Stimulated activated CD8-positive, alpha-beta memory T cell treated with anti-CD3 and anti-CD28 coated beads, Interleukin-12 subunit alpha, Interleukin-12 subunit beta, amount 100 ng/mL, for 24 hours (primary cell): ENCODE measurements around the gene NUMA1.

Experiments
- DNase-seq: peaks from one replicate; pipeline ENCODE4 v3.0.0-alpha.2; 2020; ENCODE audit errors: extremely low read depth

The NUMA1 gene

GRCh38 chr11:72080326-72081183 lies at the start of gene NUMA1, which contains the start of gene LRRC51:
NUMA1 (minus strand) TSS chr11:72080542; CDS start chr11:72035943, 44,599 bp downstream.
LRRC51 (plus strand) TSS chr11:72080850; CDS start chr11:72089084, 8,234 bp downstream.
- peak; percentile 97 for DNase-seq

- DNase-seq = no peak
Measured at GRCh38 chr11:72129381-72129780, 49.0 kb upstream of the NUMA1 start.

- DNase-seq = no peak
Measured at GRCh38 chr11:72127923-72128322, 47.6 kb upstream of the NUMA1 start.

GRCh38 chr11:72125956-72126355 lies 45.6 kb upstream of the NUMA1 start:
- no peak for DNase-seq

- DNase-seq = no peak
Measured at GRCh38 chr11:72124046-72124445, 43.7 kb upstream of the NUMA1 start.

GRCh38 chr11:72123117-72123653 lies 42.8 kb upstream of the NUMA1 start:
- no peak for DNase-seq

- DNase-seq = no peak
Measured at GRCh38 chr11:72122607-72123006, 42.3 kb upstream of the NUMA1 start.

- no peak for DNase-seq
Measured at GRCh38 chr11:72120930-72121329, 40.6 kb upstream of the NUMA1 start.

- DNase-seq = no peak
Measured at GRCh38 chr11:72119198-72119597, 38.9 kb upstream of the NUMA1 start.

GRCh38 chr11:72116019-72116755 lies 35.8 kb upstream of the NUMA1 start:
- no peak for DNase-seq

- DNase-seq = no peak
Measured at GRCh38 chr11:72114570-72114969, 34.2 kb upstream of the NUMA1 start.

GRCh38 chr11:72112978-72113808 lies 32.9 kb upstream of the NUMA1 start:
- DNase-seq = no peak

GRCh38 chr11:72112143-72112977 lies 32.0 kb upstream of the NUMA1 start, which contains the start of gene ANAPC15:
ANAPC15 (minus strand) TSS chr11:72112695; CDS start chr11:72111276, 1,419 bp downstream.
- peak; percentile 98 for DNase-seq

GRCh38 chr11:72111300-72112142 lies 31.2 kb upstream of the NUMA1 start:
- no peak for DNase-seq

GRCh38 chr11:72105888-72106287 lies 25.5 kb upstream of the NUMA1 start, which contains the start of gene TOMT:
TOMT (plus strand) TSS chr11:72105924; CDS start chr11:72105952, 28 bp downstream.
- DNase-seq = no peak

GRCh38 chr11:72103754-72104167 lies 23.4 kb upstream of the NUMA1 start:
- DNase-seq = no peak

- peak; percentile 98 for DNase-seq
Measured at GRCh38 chr11:72102946-72103753, 22.8 kb upstream of the NUMA1 start, which contains the start of gene LAMTOR1. LAMTOR1 (minus strand) TSS chr11:72103297; CDS start chr11:72103224, 73 bp downstream.

GRCh38 chr11:72102631-72102945 lies 22.2 kb upstream of the NUMA1 start:
- no peak for DNase-seq

- no peak for DNase-seq
Measured at GRCh38 chr11:72102162-72102561, 21.8 kb upstream of the NUMA1 start.
